ENCODE measurements around the gene IGFALS. TPM values are rescaled to one million over a fixed set of nuclear protein-coding genes. Genes with fewer than 3 reads are reported as not detected.
"Not testable (repeated sequence)": the region's sequence is repeated elsewhere in the genome, so short reads cannot be mapped to it uniquely, and the experiment has no call there.

The IGFALS gene
- total RNA-seq, 2 donors from 2014 or later = not detected

- H3K27me3 ChIP-seq (ENCODE audit: control insufficient read depth, insufficient read depth, low read length, poor library complexity, severe bottlenecking) = no peaks in the 10 kb centered on the region
- 80 to 87% methylated on average over 1 to 10 of the region's 10 CpGs for WGBS, 2 experiments (ENCODE audit: insufficient coverage in 1 of 2, insufficient read length in 1 of 2)
- no peak for DNase-seq
- H3K9ac ChIP-seq (ENCODE audit: extremely low read depth, low read length, poor library complexity, severe bottlenecking) = no peak overlapping the region
- H3K4me1 ChIP-seq (ENCODE audit: control insufficient read depth, insufficient read depth, low read length) = no peaks in the 10 kb centered on the region
- Mint-ChIP-seq H3K36me3 (ENCODE audit: low read depth) (peaks cover 52% of the 10 kb centered on the region), H3K27ac (no peak overlapping the region), H3K27me3 (ENCODE audit: insufficient read depth) (no peaks in the 10 kb centered on the region), H3K9me3 (peaks cover 27% of the 10 kb centered on the region), H3K4me1 (no peaks in the 10 kb centered on the region), H3K4me3 (no peak overlapping the region)
- H3K4me3 ChIP-seq (ENCODE audit: low read length) = no peak overlapping the region
- TF ChIP-seq CTCF (conservative IDR thresholded peaks at IDR 0.05) = no peak
- no peak overlapping the region for H3K27ac ChIP-seq (ENCODE audit: low read depth, low read length)
- H3K36me3 ChIP-seq (ENCODE audit: control insufficient read depth, insufficient read depth, low read length) = peaks cover 18% of the 10 kb centered on the region
- H3K9me3 ChIP-seq (ENCODE audit: control insufficient read depth, low read length) = no peaks in the 10 kb centered on the region
Observed at GRCh38 chr16:1807626-1808025, 14.1 kb upstream of the IGFALS start.

DNA sequence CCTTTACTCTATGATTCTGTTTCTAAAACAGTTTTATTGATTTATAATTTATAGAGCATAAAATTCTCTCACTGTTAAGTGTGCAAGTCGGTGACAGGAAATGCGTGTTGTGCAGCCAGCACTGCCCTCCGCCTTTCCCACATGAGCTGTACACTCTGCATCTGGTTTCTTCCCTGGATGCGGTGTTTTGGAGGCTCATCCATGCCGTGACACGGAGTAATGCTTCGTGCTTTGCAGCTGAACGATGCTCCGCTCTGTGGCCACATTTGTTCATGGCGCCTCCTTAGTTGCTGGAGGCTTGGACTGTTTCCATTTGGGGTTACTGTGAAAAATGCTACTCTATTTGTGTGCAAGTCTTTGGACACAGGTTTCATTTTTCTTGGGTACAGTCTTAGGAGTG, 7.2 kb upstream of the IGFALS start:
- Mint-ChIP-seq H3K27ac (no peak overlapping the region), H3K4me1 (no peaks in the 10 kb centered on the region), H3K4me3 (no peak overlapping the region), H3K27me3 (ENCODE audit: insufficient read depth) (no peaks in the 10 kb centered on the region), H3K9me3 (peaks cover 68% of the 10 kb centered on the region), H3K36me3 (ENCODE audit: low read depth) (peaks cover 42% of the 10 kb centered on the region)
- no peak overlapping the region for H3K9ac ChIP-seq (ENCODE audit: extremely low read depth, low read length, poor library complexity, severe bottlenecking)
- H3K4me1 ChIP-seq (ENCODE audit: control insufficient read depth, insufficient read depth, low read length) = no peaks in the 10 kb centered on the region
- no peak overlapping the region for H3K4me3 ChIP-seq (ENCODE audit: low read length)
- H3K27ac ChIP-seq (ENCODE audit: low read depth, low read length) = no peak overlapping the region
- H3K9me3 ChIP-seq (ENCODE audit: control insufficient read depth, low read length) = peaks cover 26% of the 10 kb centered on the region
- no peaks in the 10 kb centered on the region for H3K27me3 ChIP-seq (ENCODE audit: control insufficient read depth, insufficient read depth, low read length, poor library complexity, severe bottlenecking)
- TF ChIP-seq CTCF (conservative IDR thresholded peaks at IDR 0.05) = no peak
- no peak for DNase-seq
- WGBS, 2 experiments (ENCODE audit: insufficient coverage in 1 of 2, insufficient read length in 1 of 2) = 81 to 88% methylated on average over 10 of the region's 10 CpGs
- no peaks in the 10 kb centered on the region for H3K36me3 ChIP-seq (ENCODE audit: control insufficient read depth, insufficient read depth, low read length)

- not testable (repeated sequence) for H3K9ac ChIP-seq (ENCODE audit: extremely low read depth, low read length, poor library complexity, severe bottlenecking); H3K27me3 ChIP-seq (ENCODE audit: control insufficient read depth, insufficient read depth, low read length, poor library complexity, severe bottlenecking); H3K4me3 Mint-ChIP-seq; H3K27ac Mint-ChIP-seq; H3K36me3 ChIP-seq (ENCODE audit: control insufficient read depth, insufficient read depth, low read length); H3K27me3 Mint-ChIP-seq (ENCODE audit: insufficient read depth); H3K27ac ChIP-seq (ENCODE audit: low read depth, low read length); H3K4me1 Mint-ChIP-seq; H3K4me3 ChIP-seq (ENCODE audit: low read length); DNase-seq; H3K4me1 ChIP-seq (ENCODE audit: control insufficient read depth, insufficient read depth, low read length)
- WGBS, 2 experiments (ENCODE audit: insufficient coverage in 1 of 2, insufficient read length in 1 of 2) = 69 to 89% methylated on average over 3 to 4 of the region's 5 CpGs
- Mint-ChIP-seq H3K9me3 (peaks cover 64% of the 10 kb centered on the region), H3K36me3 (ENCODE audit: low read depth) (peaks cover 36% of the 10 kb centered on the region)
- peaks cover 26% of the 10 kb centered on the region for H3K9me3 ChIP-seq (ENCODE audit: control insufficient read depth, low read length)
Observed at GRCh38 chr16:1799263-1799662, 5.8 kb upstream of the IGFALS start.

All from endodermal cell (in vitro differentiated cells).